Activated naive CD8-positive, alpha-beta T cell treated with anti-CD3 and anti-CD28 coated beads, Interleukin-2, amount 10 ng/mL, durations not matched to agents 7 days and 5 days (primary cell): ENCODE results near the gene PRKG1. TPM values are rescaled to one million over a fixed set of nuclear protein-coding genes. Genes with fewer than 3 reads are reported as not detected.

Experiments used
- ATAC-seq: fragments of 150-1000 bp; cut with Tn5 transposase; one replicate; pipeline ENCODE4 v1.10.0; 2021; ENCODE audit warnings: low read depth, moderate library complexity
- POLR2A ChIA-PET: fragments of 350-600 bp; sonication (Branson Sonifier 250); formaldehyde crosslinking; loops from one replicate; lab custom pipeline; 2021; ENCODE audit warnings: antibody characterized with exemption; lab: Charles Lee
- DNase-seq: peaks from one replicate; pipeline ENCODE4 v3.0.0; 2021
- H3K27ac Mint-ChIP-seq: one replicate; pipeline ENCODE4 v1.8.0; 2022; ENCODE audit warnings: mild to moderate bottlenecking, mixed read lengths
- H3K27me3 Mint-ChIP-seq: one replicate; pipeline ENCODE4 v1.8.0; 2022; ENCODE audit warnings: mild to moderate bottlenecking, moderate library complexity, mixed read lengths
- H3K36me3 Mint-ChIP-seq: one replicate; pipeline ENCODE4 v1.8.0; 2021; ENCODE audit warnings: mild to moderate bottlenecking, mixed read lengths
- H3K4me1 Mint-ChIP-seq: one replicate; pipeline ENCODE4 v1.8.0; 2021; ENCODE audit warnings: mixed read lengths
- H3K4me3 Mint-ChIP-seq: one replicate; pipeline ENCODE4 v1.8.0; 2022; ENCODE audit warnings: mild to moderate bottlenecking, moderate library complexity, mixed read lengths
- H3K9me3 Mint-ChIP-seq: one replicate; pipeline ENCODE4 v1.8.0; 2021; ENCODE audit warnings: mixed read lengths
- total RNA-seq, 2 experiments: library from RNA; stranded (reverse); gene quantifications; one replicate each; pipeline ENCODE4 v1.2.3, GENCODE V29; 2021

The PRKG1 gene
- total RNA-seq, 2 experiments from 2014 or later = not detected

DNA sequence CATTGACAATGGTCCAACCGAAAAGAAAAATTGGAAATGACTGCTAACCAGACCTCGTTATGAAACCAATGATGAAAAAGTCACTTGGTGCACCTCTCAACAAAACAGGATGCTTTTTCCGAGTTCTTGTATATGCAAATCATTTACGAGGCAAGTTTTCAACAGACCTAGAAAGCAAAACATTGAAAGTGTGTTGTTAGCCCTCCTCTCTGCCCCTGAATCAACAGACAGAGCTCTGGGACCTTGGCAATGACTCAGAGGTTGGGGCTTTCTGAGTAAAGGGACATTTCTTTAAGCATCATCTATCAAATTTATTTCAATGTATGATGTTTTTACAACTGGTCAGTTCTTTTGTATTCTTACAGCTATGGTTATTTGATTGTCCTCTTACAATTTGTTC is 1223.5 kb downstream of the PRKG1 start:
- no peak overlapping the region for H3K4me3 Mint-ChIP-seq
- no peak for DNase-seq
- no peaks in the 10 kb centered on the region for H3K27me3 Mint-ChIP-seq

DNA sequence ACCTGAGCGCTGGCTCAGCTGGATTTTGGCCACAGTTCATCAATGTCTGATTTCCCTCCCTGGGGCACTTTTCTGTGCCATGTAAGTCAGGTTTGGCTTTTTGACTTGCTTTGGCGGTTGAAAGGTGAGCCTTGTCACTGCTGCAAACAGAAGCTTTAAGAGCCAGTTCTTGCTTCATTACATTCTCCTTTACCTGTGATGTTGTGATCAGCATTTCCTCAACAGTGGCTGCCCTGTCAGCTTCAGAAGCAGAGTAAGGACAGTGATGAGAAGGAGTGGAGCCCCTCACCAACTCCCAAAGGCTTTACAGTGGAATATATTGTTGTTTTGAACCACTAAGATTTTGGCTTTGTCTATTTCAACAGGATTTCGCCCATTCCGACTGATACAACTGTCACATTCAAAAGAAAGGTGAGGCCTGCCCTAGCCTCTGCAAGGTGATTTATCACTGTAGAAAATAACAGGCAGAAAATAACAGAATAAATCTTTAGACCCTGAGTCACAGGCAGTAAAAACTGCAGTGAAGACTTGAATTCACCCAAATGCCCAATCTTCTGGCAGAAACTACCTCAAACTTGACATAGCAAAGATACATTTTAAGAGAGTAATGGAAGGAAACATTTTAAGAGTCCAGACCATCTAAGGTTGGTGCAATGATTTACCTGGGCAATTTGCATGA is 1226.5 kb downstream of the PRKG1 start:
- POLR2A ChIA-PET = no interaction called here
- no peaks in the 10 kb centered on the region for H3K36me3 Mint-ChIP-seq
- no peak for ATAC-seq
- no peak overlapping the region for H3K27ac Mint-ChIP-seq
- no peaks in the 10 kb centered on the region for H3K9me3 Mint-ChIP-seq
- H3K4me1 Mint-ChIP-seq = no peaks in the 10 kb centered on the region
- no peak overlapping the region for H3K4me3 Mint-ChIP-seq
- no peaks in the 10 kb centered on the region for H3K27me3 Mint-ChIP-seq
- no peak for DNase-seq

More for the DNA sequence above, 1223.5 kb downstream of the PRKG1 start:
- Mint-ChIP-seq H3K4me1 (no peaks in the 10 kb centered on the region), H3K27ac (no peak overlapping the region), H3K36me3 (no peaks in the 10 kb centered on the region), H3K9me3 (no peaks in the 10 kb centered on the region)
- no peak for ATAC-seq
- POLR2A ChIA-PET = no interaction called here

DNA sequence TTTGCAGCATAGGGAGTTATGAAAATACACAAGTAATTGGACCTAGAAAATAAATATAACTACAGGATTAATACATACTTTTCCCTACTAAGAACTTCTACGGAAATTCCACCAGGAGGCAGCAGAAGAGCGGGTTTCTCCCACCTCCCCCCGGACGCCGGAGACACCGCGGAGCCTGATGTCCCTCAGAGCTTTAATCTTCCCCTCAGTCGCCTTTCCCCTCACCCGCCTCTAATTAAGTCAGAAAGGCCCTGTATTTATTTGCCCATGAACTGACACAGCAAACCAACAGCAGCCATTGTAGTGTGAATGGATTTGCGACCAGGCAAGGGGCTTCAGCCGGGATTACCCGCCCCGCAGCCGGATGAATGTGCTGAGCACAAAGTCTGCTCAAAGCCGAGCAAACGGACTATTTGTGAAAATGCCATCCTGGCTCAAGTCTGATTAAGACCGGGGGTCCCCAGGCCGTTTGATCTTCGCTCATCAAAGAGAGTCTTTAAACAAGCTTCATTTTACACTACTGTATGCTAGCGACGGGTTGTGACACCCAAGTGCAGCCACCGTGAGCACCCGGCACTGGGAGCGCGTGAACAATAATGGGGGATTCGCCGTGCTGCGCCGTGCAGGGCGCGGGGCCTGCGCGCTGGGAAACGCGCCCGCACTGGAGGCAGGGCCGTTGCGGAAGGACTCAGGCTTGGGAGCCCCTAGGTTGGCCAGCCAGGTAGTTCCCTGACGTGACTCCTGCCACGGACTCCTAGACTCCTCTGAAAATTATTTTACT is 1234.2 kb downstream of the PRKG1 start:
- DNase-seq (peak; percentile 28), ATAC-seq (no peak)
- no peak overlapping the region for H3K27ac Mint-ChIP-seq
- no peaks in the 10 kb centered on the region for H3K36me3 Mint-ChIP-seq
- H3K4me3 Mint-ChIP-seq = peak overlapping the region; percentile 18
- H3K9me3 Mint-ChIP-seq = no peaks in the 10 kb centered on the region
- H3K27me3 Mint-ChIP-seq = peaks cover 42% of the 10 kb centered on the region
- H3K4me1 Mint-ChIP-seq = no peaks in the 10 kb centered on the region
- POLR2A ChIA-PET = no interaction called here

DNA sequence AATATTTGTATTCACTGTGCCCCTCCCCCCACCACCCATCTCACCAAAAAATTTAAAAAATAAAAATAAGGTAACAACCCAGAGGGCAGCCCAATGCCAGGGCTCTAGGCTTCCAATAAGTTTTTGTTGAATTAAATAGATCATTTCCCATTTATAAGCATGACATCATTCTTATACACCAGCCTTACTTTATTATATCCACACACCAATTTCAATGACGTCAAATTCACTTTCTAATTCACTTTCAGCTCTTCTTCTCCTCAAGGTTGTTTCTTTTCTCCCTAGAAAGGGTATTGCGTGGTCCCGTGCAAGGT is 1238.6 kb downstream of the PRKG1 start:
- no peaks in the 10 kb centered on the region for H3K36me3 Mint-ChIP-seq
- no peaks in the 10 kb centered on the region for H3K9me3 Mint-ChIP-seq
- POLR2A ChIA-PET = no interaction called here
- ATAC-seq = no peak
- no peak overlapping the region for H3K27ac Mint-ChIP-seq
- no peak overlapping the region for H3K4me3 Mint-ChIP-seq
- peaks cover 5% of the 10 kb centered on the region for H3K4me1 Mint-ChIP-seq
- peaks cover 74% of the 10 kb centered on the region for H3K27me3 Mint-ChIP-seq
- no peak for DNase-seq

DNA sequence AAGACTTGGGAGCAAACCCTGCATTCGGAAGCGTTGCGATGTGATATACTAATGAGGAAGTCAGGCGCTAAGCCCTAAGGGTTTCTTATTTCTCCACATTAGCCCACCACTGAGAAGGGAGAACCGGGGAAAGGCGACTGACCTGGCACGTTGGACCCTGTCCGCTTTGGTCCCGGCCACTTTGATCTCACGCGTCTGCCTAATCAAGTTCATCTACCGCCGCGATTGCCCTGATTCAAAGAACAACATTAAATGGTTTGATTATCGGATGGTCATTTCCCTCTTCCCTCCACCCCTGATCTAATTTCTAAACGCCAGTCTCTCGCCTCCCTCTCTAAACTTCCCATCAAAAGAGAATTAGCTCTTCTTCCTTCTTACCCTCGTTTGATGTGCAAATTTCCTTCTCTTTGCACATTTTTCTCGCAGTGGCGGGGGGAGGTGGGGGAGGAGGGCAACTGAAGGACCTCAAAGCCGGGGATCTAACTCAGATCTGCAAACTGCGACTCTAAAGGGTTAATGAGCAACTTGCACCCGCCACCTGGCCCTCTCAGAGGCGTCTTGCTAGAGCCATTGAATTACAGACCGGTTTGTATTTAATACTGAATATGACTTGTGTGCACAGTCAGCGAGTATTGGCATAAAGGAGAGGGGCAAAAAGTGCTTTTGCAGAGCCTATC is 1239.1 kb downstream of the PRKG1 start:
- DNase-seq (no peak), ATAC-seq (no peak)
- POLR2A ChIA-PET = no interaction called here
- Mint-ChIP-seq H3K4me3 (no peak overlapping the region), H3K9me3 (no peaks in the 10 kb centered on the region), H3K4me1 (peaks cover 5% of the 10 kb centered on the region), H3K27ac (no peak overlapping the region), H3K27me3 (peaks cover 70% of the 10 kb centered on the region), H3K36me3 (no peaks in the 10 kb centered on the region)

DNA sequence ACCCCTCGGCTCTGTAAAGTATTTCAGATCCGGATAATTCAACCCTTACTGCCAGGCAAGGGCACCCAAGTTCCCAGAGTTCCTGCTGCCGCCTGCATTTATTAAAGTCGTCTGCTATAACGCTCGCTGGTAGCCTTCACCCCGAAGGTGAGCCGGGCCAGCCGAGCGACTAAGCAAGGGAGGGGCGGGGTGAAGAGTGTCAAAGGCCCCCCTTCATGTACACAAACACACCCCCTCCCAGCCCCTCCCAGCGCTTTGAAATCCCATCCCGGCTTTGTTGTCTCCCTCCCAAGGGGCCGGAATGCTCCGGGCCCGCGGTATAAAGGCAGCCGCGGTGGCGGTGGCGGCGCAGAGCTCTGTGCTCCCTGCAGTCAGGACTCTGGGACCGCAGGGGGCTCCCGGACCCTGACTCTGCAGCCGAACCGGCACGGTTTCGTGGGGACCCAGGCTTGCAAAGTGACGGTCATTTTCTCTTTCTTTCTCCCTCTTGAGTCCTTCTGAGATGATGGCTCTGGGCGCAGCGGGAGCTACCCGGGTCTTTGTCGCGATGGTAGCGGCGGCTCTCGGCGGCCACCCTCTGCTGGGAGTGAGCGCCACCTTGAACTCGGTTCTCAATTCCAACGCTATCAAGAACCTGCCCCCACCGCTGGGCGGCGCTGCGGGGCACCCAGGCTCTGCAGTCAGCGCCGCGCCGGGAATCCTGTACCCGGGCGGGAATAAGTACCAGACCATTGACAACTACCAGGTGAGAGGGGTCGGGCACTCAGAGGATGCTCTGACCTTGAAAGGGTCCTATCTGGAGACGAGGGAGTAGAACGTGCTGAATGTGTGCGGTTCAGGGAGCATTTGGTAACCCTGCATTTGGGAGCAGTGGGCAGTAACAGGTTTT is 1239.9 kb downstream of the PRKG1 start, which contains the start of gene DKK1:
Gene DKK1, plus strand, starts transcription at position 349 of the 889 bp plus-strand sequence. Its CDS starts 154 bp downstream, at position 503.
- ATAC-seq = peak; percentile 33
- H3K4me3 Mint-ChIP-seq = peak within 1 kb of the TSS; percentile 55
- no peaks in the 10 kb centered on the region for H3K36me3 Mint-ChIP-seq
- POLR2A ChIA-PET = no interaction called here
- peaks cover 65% of the 10 kb centered on the region for H3K27me3 Mint-ChIP-seq
- H3K27ac Mint-ChIP-seq = no peak within 1 kb of the TSS
- H3K4me1 Mint-ChIP-seq = peaks cover 5% of the 10 kb centered on the region
- H3K9me3 Mint-ChIP-seq = no peaks in the 10 kb centered on the region
- peak; percentile 44 for DNase-seq

DNA sequence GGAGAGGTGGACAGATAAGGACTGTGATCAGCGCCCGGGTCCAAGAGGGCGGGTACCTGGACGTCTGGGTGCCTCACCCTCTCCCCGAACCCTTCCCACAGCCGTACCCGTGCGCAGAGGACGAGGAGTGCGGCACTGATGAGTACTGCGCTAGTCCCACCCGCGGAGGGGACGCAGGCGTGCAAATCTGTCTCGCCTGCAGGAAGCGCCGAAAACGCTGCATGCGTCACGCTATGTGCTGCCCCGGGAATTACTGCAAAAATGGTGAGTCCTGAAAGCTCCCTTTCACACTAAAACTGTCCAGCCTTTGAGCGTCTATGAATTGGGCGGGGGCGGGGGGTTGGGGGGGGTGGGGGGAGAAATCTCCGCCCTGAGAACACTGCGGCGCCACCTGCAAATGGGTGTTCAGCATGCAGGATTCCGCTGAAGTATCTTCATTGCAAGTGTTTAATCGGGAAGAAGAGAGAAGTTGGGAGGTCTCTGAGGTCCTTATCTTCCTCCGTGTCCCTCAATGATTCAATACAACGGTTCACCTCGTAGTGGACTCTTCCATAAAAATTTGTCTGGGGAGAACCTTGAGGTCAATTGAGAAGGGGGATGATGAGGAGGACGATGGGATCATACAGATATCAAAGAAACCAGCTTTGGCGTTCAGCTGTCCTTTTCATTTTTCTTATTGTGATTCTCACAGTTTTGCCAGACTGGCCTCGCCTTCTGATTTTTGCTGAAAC is 1240.7 kb downstream of the PRKG1 start:
- no peaks in the 10 kb centered on the region for H3K36me3 Mint-ChIP-seq
- H3K27ac Mint-ChIP-seq = no peak overlapping the region
- POLR2A ChIA-PET = no interaction called here
- peaks cover 5% of the 10 kb centered on the region for H3K4me1 Mint-ChIP-seq
- H3K4me3 Mint-ChIP-seq = peak overlapping the region; percentile 55
- ATAC-seq (peak; percentile 26), DNase-seq (no peak)
- peaks cover 57% of the 10 kb centered on the region for H3K27me3 Mint-ChIP-seq
- H3K9me3 Mint-ChIP-seq = no peaks in the 10 kb centered on the region

DNA sequence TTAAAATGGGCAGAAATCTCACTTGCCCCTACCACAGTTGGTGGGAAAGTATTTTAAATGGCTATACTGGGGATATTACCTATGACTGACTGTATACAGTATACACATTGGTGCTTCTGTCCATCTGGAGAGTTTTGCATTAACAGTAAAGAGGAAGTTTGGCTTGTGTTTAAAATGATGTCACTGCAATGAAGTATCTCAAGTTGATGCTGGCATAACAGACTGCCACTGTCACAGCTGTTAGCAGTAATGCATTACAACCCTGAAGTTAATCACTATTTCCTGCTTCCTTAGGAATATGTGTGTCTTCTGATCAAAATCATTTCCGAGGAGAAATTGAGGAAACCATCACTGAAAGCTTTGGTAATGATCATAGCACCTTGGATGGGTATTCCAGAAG is 1241.7 kb downstream of the PRKG1 start:
- Mint-ChIP-seq H3K4me3 (no peak overlapping the region), H3K4me1 (peaks cover 5% of the 10 kb centered on the region), H3K27me3 (peaks cover 53% of the 10 kb centered on the region), H3K36me3 (no peaks in the 10 kb centered on the region), H3K27ac (no peak overlapping the region), H3K9me3 (no peaks in the 10 kb centered on the region)
- DNase-seq (no peak), ATAC-seq (no peak)
- POLR2A ChIA-PET = no interaction called here

DNA sequence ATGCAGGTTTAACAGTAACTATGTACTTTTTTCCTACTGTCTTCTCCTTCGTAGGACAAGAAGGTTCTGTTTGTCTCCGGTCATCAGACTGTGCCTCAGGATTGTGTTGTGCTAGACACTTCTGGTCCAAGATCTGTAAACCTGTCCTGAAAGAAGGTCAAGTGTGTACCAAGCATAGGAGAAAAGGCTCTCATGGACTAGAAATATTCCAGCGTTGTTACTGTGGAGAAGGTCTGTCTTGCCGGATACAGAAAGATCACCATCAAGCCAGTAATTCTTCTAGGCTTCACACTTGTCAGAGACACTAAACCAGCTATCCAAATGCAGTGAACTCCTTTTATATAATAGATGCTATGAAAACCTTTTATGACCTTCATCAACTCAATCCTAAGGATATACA is 1242.2 kb downstream of the PRKG1 start:
- ATAC-seq (no peak), DNase-seq (no peak)
- no peak overlapping the region for H3K27ac Mint-ChIP-seq
- H3K27me3 Mint-ChIP-seq = peaks cover 49% of the 10 kb centered on the region
- no peaks in the 10 kb centered on the region for H3K9me3 Mint-ChIP-seq
- H3K4me3 Mint-ChIP-seq = no peak overlapping the region
- H3K4me1 Mint-ChIP-seq = peaks cover 5% of the 10 kb centered on the region
- POLR2A ChIA-PET = no interaction called here
- no peaks in the 10 kb centered on the region for H3K36me3 Mint-ChIP-seq

DNA sequence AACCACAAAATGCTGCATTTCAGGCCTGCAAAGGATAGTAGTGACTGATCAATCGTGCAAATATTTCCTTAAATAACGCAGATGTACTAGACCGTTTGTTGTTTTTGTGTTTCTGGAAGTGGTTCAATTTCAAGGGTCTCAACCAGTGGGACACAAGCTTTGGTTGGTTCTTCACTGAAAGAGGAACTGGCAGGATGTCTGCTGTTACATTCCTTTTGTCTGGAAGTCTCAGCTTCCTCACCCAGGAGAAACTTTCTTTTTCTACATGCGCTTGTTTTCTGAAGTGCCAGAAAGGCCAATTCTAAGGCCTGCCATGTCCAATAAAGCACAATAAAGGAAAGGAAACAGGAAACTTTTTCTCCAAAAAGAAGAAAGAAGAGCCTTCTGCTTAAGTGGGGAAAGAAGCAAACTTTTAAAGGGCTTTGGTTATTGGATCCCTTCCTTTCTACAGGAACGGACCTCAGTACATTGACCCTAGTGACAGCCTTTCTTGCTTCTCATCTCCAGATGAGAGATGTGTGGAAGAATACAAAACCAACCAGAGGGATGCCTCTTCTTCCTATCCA is 1243.9 kb downstream of the PRKG1 start:
- no peak for ATAC-seq

DNA sequence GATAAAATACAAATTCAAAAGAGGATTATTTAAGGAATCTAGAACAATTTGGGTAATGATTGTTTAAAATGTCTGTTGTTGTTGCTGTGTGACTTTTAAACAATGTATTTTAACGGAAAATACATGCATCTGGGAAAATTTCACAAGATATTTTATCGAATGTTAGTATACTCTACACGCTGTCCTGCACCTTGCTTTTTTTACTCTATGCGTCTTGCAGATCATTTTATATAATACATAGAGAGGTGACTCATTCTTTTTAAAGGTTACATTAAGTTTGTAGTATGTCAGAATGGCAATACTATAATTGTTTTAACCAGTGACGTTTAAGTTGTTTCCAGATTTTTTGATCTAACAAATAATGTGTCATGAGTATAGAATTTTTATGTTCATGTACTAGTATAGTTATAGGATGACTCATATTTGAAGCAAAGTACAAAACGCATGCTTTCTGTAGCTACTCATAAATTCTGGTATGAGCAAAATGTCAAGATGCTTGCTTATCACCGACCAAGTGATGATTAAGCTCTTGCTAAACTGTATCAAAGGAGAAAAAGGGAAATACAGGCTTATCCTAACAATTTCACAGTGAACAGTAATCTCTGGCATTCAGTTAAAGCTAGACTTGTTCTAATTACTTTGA is 1244.7 kb downstream of the PRKG1 start:
- no peak overlapping the region for H3K27ac Mint-ChIP-seq
- peaks cover 5% of the 10 kb centered on the region for H3K4me1 Mint-ChIP-seq
- H3K9me3 Mint-ChIP-seq = peaks cover 3% of the 10 kb centered on the region
- no peaks in the 10 kb centered on the region for H3K36me3 Mint-ChIP-seq
- peaks cover 29% of the 10 kb centered on the region for H3K27me3 Mint-ChIP-seq
- H3K4me3 Mint-ChIP-seq = no peak overlapping the region
- DNase-seq (no peak), ATAC-seq (no peak)
- POLR2A ChIA-PET = no interaction called here

More for the DNA sequence above, 1243.9 kb downstream of the PRKG1 start:
- no peak for DNase-seq
- no peak overlapping the region for H3K27ac Mint-ChIP-seq
- H3K9me3 Mint-ChIP-seq = peaks cover 2% of the 10 kb centered on the region
- H3K27me3 Mint-ChIP-seq = peaks cover 36% of the 10 kb centered on the region
- peaks cover 5% of the 10 kb centered on the region for H3K4me1 Mint-ChIP-seq
- POLR2A ChIA-PET = no interaction called here
- no peaks in the 10 kb centered on the region for H3K36me3 Mint-ChIP-seq
- H3K4me3 Mint-ChIP-seq = no peak overlapping the region

DNA sequence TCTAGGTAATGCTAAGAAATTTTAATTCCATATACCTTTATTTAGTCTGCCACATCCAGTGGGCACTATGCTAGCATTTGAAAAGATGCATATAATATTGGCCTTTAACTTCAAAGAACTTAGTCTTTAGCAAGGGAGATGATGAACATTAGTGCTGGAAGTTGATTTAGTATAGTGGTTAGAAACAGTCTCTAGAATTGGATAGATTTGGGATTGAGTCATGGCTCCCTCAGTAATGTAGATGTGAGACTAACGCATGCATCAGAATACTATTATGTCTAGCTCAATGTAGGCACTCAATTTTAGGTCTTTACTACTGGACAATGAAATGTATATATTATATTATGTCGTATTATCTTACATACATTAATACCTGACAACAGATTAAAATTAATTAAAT is 1245.6 kb downstream of the PRKG1 start:
- ATAC-seq (no peak), DNase-seq (no peak)
- peaks cover 19% of the 10 kb centered on the region for H3K27me3 Mint-ChIP-seq
- peaks cover 3% of the 10 kb centered on the region for H3K9me3 Mint-ChIP-seq
- no peaks in the 10 kb centered on the region for H3K4me1 Mint-ChIP-seq
- H3K4me3 Mint-ChIP-seq = no peak overlapping the region
- POLR2A ChIA-PET = no interaction called here
- H3K27ac Mint-ChIP-seq = no peak overlapping the region
- no peaks in the 10 kb centered on the region for H3K36me3 Mint-ChIP-seq
